ENCODE measurements around the gene CARF.

DNA sequence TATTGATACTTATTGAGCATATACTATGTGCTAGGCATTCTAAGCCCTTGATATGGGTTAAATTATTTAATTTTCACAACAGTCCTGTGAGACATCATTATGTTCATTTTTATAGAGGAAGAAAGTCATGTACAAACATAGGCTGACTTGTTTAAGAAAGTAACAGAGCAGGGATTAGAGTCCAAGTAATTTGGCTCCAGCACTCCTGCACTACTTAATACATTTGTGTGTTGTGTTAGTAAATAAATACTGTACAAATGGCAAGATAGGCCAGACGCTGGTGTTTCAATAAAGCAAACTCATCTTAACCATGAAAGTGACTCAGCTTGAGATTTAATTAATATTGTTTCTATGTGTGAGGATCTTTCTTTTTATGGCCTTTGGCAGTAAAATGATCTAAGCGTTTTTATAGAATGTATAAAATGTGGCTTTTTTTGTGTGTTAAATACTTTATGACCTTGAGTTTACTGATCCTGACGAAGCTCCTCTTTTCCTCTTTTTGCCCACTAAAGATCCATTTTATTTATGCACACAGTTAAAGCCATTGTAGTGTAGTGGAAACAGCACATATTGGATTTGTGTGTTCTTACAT is 123.9 kb downstream of the CARF start:
- TF ChIP-seq, protein P1, sequence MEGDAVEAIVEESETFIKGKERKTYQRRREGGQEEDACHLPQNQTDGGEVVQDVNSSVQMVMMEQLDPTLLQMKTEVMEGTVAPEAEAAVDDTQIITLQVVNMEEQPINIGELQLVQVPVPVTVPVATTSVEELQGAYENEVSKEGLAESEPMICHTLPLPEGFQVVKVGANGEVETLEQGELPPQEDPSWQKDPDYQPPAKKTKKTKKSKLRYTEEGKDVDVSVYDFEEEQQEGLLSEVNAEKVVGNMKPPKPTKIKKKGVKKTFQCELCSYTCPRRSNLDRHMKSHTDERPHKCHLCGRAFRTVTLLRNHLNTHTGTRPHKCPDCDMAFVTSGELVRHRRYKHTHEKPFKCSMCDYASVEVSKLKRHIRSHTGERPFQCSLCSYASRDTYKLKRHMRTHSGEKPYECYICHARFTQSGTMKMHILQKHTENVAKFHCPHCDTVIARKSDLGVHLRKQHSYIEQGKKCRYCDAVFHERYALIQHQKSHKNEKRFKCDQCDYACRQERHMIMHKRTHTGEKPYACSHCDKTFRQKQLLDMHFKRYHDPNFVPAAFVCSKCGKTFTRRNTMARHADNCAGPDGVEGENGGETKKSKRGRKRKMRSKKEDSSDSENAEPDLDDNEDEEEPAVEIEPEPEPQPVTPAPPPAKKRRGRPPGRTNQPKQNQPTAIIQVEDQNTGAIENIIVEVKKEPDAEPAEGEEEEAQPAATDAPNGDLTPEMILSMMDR (IDR thresholded peaks at IDR 0.05; ENCODE audit: poor library complexity, severe bottlenecking) = no peak
- TF ChIP-seq POLR2AphosphoS5 (IDR thresholded peaks at IDR 0.05) (no peak), EZH2 (IDR thresholded peaks at IDR 0.05; ENCODE audit: borderline replicate concordance, insufficient read depth, low read length, poor library complexity, severe bottlenecking) (no peak), SMC3 (conservative IDR thresholded peaks at IDR 0.05; ENCODE audit: poor library complexity) (no peak), RAD21 (conservative IDR thresholded peaks at IDR 0.05) (no peak), EP300 (conservative IDR thresholded peaks at IDR 0.05; ENCODE audit: poor library complexity, severe bottlenecking) (no peak), MXI1 (conservative IDR thresholded peaks at IDR 0.05; ENCODE audit: poor library complexity, severe bottlenecking) (no peak), TAF1 (IDR thresholded peaks at IDR 0.05; ENCODE audit: low read depth) (no peak)
- TF ChIP-seq, protein P2, sequence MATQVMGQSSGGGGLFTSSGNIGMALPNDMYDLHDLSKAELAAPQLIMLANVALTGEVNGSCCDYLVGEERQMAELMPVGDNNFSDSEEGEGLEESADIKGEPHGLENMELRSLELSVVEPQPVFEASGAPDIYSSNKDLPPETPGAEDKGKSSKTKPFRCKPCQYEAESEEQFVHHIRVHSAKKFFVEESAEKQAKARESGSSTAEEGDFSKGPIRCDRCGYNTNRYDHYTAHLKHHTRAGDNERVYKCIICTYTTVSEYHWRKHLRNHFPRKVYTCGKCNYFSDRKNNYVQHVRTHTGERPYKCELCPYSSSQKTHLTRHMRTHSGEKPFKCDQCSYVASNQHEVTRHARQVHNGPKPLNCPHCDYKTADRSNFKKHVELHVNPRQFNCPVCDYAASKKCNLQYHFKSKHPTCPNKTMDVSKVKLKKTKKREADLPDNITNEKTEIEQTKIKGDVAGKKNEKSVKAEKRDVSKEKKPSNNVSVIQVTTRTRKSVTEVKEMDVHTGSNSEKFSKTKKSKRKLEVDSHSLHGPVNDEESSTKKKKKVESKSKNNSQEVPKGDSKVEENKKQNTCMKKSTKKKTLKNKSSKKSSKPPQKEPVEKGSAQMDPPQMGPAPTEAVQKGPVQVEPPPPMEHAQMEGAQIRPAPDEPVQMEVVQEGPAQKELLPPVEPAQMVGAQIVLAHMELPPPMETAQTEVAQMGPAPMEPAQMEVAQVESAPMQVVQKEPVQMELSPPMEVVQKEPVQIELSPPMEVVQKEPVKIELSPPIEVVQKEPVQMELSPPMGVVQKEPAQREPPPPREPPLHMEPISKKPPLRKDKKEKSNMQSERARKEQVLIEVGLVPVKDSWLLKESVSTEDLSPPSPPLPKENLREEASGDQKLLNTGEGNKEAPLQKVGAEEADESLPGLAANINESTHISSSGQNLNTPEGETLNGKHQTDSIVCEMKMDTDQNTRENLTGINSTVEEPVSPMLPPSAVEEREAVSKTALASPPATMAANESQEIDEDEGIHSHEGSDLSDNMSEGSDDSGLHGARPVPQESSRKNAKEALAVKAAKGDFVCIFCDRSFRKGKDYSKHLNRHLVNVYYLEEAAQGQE (IDR thresholded peaks at IDR 0.05; ENCODE audit: borderline replicate concordance) = no peak
